IPS-20b (cell line): Measurements from ENCODE around the gene FAM13C.
"Not testable (repeated sequence)": the region's sequence is repeated elsewhere in the genome, so short reads cannot be mapped to it uniquely, and the experiment has no call there.

Source experiments
- H3K27ac ChIP-seq: one replicate; pipeline ENCODE4 v1.5.1; 2013; ENCODE audit warnings: low read length
- H3K27me3 ChIP-seq: 2 replicates; pipeline ENCODE4 v1.6.1; 2013; ENCODE audit warnings: mild to moderate bottlenecking, low read length, inconsistent platforms; ENCODE audit not compliant: insufficient read depth
- H3K36me3 ChIP-seq: 2 replicates; pipeline ENCODE4 v1.6.1; 2013; ENCODE audit warnings: low read depth, mild to moderate bottlenecking, inconsistent platforms, low read length, moderate library complexity; ENCODE audit not compliant: insufficient read depth
- H3K4me1 ChIP-seq: 2 replicates; pipeline ENCODE4 v1.6.1; 2013; ENCODE audit warnings: mild to moderate bottlenecking, control low read depth, inconsistent platforms, low read length, moderate library complexity; ENCODE audit not compliant: insufficient read depth
- H3K4me3 ChIP-seq: 2 replicates; pipeline ENCODE4 v1.5.1; 2013; ENCODE audit warnings: mild to moderate bottlenecking, low read length, inconsistent platforms
- H3K9ac ChIP-seq: 2 replicates; pipeline ENCODE4 v1.6.1; 2013; ENCODE audit warnings: low read depth, mild to moderate bottlenecking, inconsistent platforms, low read length, moderate library complexity
- H3K9me3 ChIP-seq: 2 replicates; pipeline ENCODE4 v1.6.1; 2013; ENCODE audit warnings: mild to moderate bottlenecking, low read depth, low read length, inconsistent platforms; ENCODE audit not compliant: insufficient read depth

The FAM13C gene

DNA sequence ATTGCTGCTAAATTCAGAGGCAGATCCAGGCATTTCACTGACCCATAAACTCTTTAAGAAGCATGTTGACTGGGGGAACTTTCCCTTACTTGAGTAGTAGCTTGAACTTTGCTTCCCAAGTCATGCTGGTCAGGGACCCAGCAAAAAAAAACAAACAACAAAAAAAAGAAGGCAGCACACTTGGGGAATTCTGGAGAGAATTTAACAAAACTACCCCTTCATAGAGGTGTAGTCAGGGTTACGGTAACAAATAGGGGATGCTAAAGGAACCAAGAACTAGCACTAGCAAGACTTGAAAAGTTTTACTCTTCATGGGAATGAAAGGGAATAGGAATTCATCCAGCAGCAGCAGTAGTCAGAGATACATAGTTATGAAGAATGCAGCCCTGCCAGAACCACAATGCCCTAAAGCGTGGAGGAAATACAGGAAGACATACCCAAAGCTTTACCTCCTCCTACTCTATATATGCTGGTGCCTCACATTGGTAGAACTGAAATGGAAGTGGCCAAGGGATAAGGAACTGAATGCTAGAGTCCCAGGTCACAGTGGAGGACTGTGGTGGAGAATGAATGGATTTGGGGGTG is 118.6 kb downstream of the FAM13C start:
- Histone ChIP-seq H3K27ac (no peak overlapping the region), H3K36me3 (no peaks in the 10 kb centered on the region), H3K4me3 (no peak overlapping the region), H3K9me3 (no peaks in the 10 kb centered on the region), H3K27me3 (no peaks in the 10 kb centered on the region), H3K9ac (no peak overlapping the region), H3K4me1 (no peaks in the 10 kb centered on the region)

DNA sequence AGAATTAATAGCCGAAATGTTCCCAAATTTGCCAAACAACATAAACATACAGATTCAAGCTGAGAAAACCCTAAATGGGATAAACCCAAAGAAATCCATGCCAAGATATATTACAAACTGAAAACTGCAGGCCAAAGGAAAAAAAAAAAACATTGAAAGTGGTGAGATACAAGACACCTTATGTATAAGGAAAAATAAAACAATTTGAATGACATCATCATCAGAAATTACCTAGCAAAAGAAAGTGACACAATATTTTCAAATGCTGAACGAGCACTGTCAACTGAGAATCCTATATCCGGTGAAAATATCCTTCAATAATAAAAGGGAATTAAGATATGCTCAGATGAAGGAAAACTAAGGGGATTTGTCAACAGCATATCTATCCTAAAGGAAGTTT is 119.4 kb downstream of the FAM13C start:
- H3K27ac ChIP-seq: no peak overlapping the region
- H3K4me3 ChIP-seq: no peak overlapping the region

DNA sequence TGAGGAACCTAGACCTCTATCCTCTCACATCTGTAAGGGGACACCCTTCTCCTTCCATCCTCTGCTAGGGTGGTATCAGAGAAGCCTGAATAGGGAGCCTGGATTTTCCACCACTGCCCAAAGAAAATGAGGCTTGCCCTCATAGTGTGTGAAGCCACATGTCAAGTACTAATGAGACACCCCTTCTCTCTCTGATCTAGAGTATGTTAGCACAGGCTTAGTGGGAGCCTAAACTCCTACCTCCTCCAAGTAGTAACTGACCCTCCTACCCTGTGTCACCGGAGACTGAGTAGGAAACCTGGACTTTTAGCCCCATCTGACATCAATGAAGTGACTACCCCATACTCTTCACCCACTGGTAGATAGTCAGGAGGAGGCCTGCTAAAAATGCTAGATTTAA is 120.3 kb downstream of the FAM13C start:
- H3K36me3 ChIP-seq: no peaks in the 10 kb centered on the region
- H3K27me3 ChIP-seq: no peaks in the 10 kb centered on the region
- H3K27ac ChIP-seq: no peak overlapping the region
- no peak overlapping the region for H3K9ac ChIP-seq
- no peak overlapping the region for H3K4me3 ChIP-seq
- no peaks in the 10 kb centered on the region for H3K4me1 ChIP-seq
- H3K9me3 ChIP-seq: no peaks in the 10 kb centered on the region

More for the DNA sequence above, 119.4 kb downstream of the FAM13C start:
- Histone ChIP-seq H3K4me1 (no peaks in the 10 kb centered on the region), H3K27me3 (no peaks in the 10 kb centered on the region), H3K9ac (no peak overlapping the region), H3K36me3 (no peaks in the 10 kb centered on the region), H3K9me3 (no peaks in the 10 kb centered on the region)

- Histone ChIP-seq H3K36me3 (no peaks in the 10 kb centered on the region), H3K4me1 (no peaks in the 10 kb centered on the region), H3K9me3 (no peaks in the 10 kb centered on the region), H3K9ac (no peak overlapping the region), H3K4me3 (no peak overlapping the region), H3K27ac (no peak overlapping the region), H3K27me3 (no peaks in the 10 kb centered on the region)
Measured at GRCh38 chr10:59240582-59241183, 121.7 kb downstream of the FAM13C start.

- not testable (repeated sequence) for H3K36me3 ChIP-seq, H3K4me3 ChIP-seq, H3K9me3 ChIP-seq, H3K4me1 ChIP-seq, H3K27me3 ChIP-seq, H3K9ac ChIP-seq, H3K27ac ChIP-seq
Measured at GRCh38 chr10:59239108-59239507, 123.2 kb downstream of the FAM13C start.

DNA sequence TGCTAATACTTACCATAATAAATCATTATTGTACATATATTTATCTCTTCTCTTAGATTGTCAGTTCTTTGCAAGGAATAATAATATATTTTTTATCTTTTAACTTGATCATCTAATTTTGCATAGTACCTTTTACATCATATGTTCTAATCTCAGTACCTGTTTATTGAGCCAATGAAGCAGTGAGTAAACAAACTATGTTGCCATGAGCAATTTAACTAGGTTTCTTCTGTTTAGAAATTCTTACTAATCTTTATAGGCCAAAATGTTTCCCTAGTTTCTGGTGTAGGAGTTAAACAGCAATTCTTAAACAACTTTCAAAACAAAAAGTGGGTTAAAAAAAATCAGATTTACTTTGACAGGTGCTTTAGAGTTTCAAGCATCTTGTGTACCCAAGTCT is 124.6 kb downstream of the FAM13C start:
- no peaks in the 10 kb centered on the region for H3K36me3 ChIP-seq
- H3K4me1 ChIP-seq: no peaks in the 10 kb centered on the region
- no peaks in the 10 kb centered on the region for H3K9me3 ChIP-seq

DNA sequence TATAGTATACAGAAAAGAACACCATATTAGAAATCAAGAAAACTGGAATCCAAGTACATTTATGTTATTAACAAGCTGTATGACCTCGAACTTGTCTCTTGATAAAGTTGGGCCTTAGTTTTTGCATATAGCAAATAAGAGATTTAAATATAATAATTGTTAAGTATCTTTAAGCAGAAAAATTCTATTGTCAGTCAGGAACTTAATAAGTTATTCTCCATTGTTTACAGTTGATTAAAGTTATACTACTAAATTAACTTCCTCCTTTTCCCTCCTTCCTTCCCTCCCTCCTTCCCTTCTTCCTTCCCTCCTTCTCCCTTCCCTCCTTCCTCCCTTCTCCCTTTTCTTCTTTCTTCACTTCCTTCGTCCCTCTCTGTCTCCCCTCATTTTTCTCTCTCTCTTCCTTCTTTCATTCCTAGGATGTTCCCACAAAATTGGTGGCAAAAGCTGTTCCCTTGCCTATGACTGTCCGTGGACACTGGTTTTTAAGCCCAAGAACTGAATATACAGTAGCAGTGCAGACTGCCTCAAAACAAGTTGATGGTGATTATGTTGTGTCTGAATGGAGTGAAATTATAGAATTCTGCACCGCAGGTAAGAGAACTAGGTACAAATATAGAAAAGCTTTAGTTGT is 126.2 kb downstream of the FAM13C start:
- Histone ChIP-seq H3K4me3 (no peak overlapping the region), H3K9me3 (no peaks in the 10 kb centered on the region), H3K27ac (no peak overlapping the region), H3K4me1 (no peaks in the 10 kb centered on the region), H3K36me3 (no peaks in the 10 kb centered on the region), H3K9ac (no peak overlapping the region), H3K27me3 (no peaks in the 10 kb centered on the region)

More for the DNA sequence above, 124.6 kb downstream of the FAM13C start:
- Histone ChIP-seq H3K27ac (no peak overlapping the region), H3K4me3 (no peak overlapping the region), H3K9ac (no peak overlapping the region), H3K27me3 (no peaks in the 10 kb centered on the region)

DNA sequence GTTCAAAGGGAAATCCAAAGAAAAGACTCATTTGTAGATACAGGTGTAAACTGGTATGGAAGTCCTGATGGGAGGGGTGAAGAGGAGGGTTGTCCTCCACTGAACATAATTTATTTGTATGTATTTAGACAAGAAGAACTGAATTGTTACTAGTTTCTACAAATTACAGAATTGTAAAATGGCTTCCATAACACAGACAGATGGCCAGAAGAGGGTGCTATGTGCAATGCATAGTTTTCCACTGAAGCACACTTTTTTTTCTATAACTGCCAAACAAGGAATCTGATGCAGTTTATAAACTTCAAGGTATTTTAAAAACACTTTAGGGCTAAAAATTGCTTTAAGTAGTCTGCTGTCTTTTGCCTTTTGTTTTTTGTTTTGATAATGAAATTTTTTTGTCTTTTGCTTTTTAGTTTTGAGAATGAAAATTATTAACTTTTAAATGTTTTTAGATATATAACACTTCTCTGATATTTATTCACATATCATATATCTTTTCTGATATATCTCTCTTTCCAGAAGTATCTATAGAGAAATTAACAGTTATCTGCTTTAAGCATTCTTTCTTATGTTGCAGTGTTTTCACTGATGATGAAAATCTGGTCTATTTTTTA is 127.4 kb downstream of the FAM13C start:
- Histone ChIP-seq H3K9me3 (no peaks in the 10 kb centered on the region), H3K9ac (no peak overlapping the region), H3K36me3 (no peaks in the 10 kb centered on the region), H3K4me1 (no peaks in the 10 kb centered on the region), H3K27ac (no peak overlapping the region), H3K4me3 (no peak overlapping the region), H3K27me3 (no peaks in the 10 kb centered on the region)

DNA sequence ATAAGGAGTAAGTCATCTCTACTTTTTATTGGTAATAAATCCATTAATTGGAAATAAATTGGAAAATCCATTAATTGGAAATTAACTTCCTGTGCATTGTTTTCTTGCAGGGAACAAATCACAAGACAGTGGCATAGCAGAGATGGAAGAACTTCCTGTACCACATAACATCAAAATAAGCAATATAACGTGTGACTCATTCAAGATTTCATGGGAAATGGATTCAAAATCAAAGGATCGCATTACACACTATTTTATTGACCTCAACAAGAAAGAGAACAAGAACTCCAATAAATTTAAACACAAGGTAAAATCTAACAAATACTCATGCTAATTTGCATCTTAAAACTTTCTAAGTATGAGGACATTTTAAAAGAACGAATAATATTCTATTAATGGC is 128.2 kb downstream of the FAM13C start:
- Histone ChIP-seq H3K9me3 (no peaks in the 10 kb centered on the region), H3K27me3 (no peaks in the 10 kb centered on the region), H3K27ac (no peak overlapping the region), H3K4me3 (no peak overlapping the region), H3K4me1 (no peaks in the 10 kb centered on the region), H3K36me3 (no peaks in the 10 kb centered on the region), H3K9ac (no peak overlapping the region)

GRCh38 chr10:59229441-59229840 is 132.9 kb downstream of the FAM13C start:
- Histone ChIP-seq H3K9me3 (no peaks in the 10 kb centered on the region), H3K27me3 (no peaks in the 10 kb centered on the region), H3K9ac (no peak overlapping the region), H3K4me1 (no peaks in the 10 kb centered on the region), H3K36me3 (no peaks in the 10 kb centered on the region), H3K4me3 (no peak overlapping the region), H3K27ac (no peak overlapping the region)

- H3K9me3 ChIP-seq: no peaks in the 10 kb centered on the region
- H3K9ac ChIP-seq: no peak overlapping the region
- no peaks in the 10 kb centered on the region for H3K4me1 ChIP-seq
- H3K4me3 ChIP-seq: no peak overlapping the region
- no peak overlapping the region for H3K27ac ChIP-seq
- H3K27me3 ChIP-seq: no peaks in the 10 kb centered on the region
- H3K36me3 ChIP-seq: no peaks in the 10 kb centered on the region
Measured at GRCh38 chr10:59227136-59227673, 135.1 kb downstream of the FAM13C start.

- Histone ChIP-seq H3K27me3 (no peaks in the 10 kb centered on the region), H3K36me3 (no peaks in the 10 kb centered on the region), H3K4me3 (no peak overlapping the region)
Measured at GRCh38 chr10:59225211-59225610, 137.1 kb downstream of the FAM13C start.

More at GRCh38 chr10:59225211-59225610, 137.1 kb downstream of the FAM13C start:
- H3K4me1 ChIP-seq: no peaks in the 10 kb centered on the region
- no peaks in the 10 kb centered on the region for H3K9me3 ChIP-seq
- no peak overlapping the region for H3K9ac ChIP-seq
- no peak overlapping the region for H3K27ac ChIP-seq
